Activated naive CD8-positive, alpha-beta T cell treated with anti-CD3 and anti-CD28 coated beads, Interleukin-2, amount 50 U/mL, for 24 hours (primary cell): ENCODE measurements around the gene SMPD4.
"Not testable (repeated sequence)": the region's sequence is repeated elsewhere in the genome, so short reads cannot be mapped to it uniquely, and the experiment has no call there.

Experiments used
- ATAC-seq: fragments of 150-1000 bp; cut with Tn5 transposase; one replicate; pipeline ENCODE4 v1.10.0; 2021
- DNase-seq: peaks from one replicate; pipeline ENCODE4 v3.0.0; 2021
- H3K27ac Mint-ChIP-seq: one replicate; pipeline ENCODE4 v1.8.0; 2021; ENCODE audit warnings: mild to moderate bottlenecking, mixed read lengths
- H3K27me3 Mint-ChIP-seq: one replicate; pipeline ENCODE4 v1.8.0; 2021; ENCODE audit warnings: mixed read lengths
- H3K36me3 Mint-ChIP-seq: one replicate; pipeline ENCODE4 v1.8.0; 2021; ENCODE audit warnings: low read depth, mixed read lengths
- H3K4me1 Mint-ChIP-seq: one replicate; pipeline ENCODE4 v1.8.0; 2021; ENCODE audit warnings: mixed read lengths
- H3K4me3 Mint-ChIP-seq: one replicate; pipeline ENCODE4 v1.8.0; 2021; ENCODE audit warnings: mild to moderate bottlenecking, moderate library complexity, mixed read lengths
- H3K9me3 Mint-ChIP-seq: one replicate; pipeline ENCODE4 v1.8.0; 2021; ENCODE audit warnings: mixed read lengths

SMPD4 gene

DNA sequence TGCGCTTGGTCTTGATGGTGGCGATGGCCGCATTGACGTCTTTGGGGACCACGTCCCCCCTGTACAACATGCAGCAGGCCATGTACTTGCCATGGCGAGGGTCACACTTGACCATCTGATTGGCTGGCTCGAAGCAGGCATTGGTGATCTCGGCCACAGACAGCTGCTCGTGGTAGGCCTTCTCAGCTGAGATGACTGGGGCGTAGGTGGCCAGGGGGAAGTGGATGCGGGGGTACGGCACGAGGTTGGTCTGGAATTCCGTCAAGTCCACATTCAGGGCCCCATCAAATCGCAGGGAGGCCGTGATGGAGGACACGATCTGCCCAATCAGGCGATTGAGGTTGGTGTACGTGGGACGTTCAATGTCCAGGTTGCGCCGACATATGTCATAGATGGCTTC, 12.4 kb upstream of the SMPD4 start:
- not testable (repeated sequence) for H3K4me3 Mint-ChIP-seq, H3K36me3 Mint-ChIP-seq, H3K9me3 Mint-ChIP-seq, H3K27me3 Mint-ChIP-seq, H3K27ac Mint-ChIP-seq, DNase-seq, H3K4me1 Mint-ChIP-seq, ATAC-seq

GRCh38 chr2:130192451-130192850, 11.0 kb upstream of the SMPD4 start:
- not testable (repeated sequence) for H3K9me3 Mint-ChIP-seq, DNase-seq, H3K4me1 Mint-ChIP-seq, H3K27me3 Mint-ChIP-seq, H3K36me3 Mint-ChIP-seq, ATAC-seq, H3K27ac Mint-ChIP-seq, H3K4me3 Mint-ChIP-seq

GRCh38 chr2:130191319-130191718, 9.9 kb upstream of the SMPD4 start:
- not testable (repeated sequence) for DNase-seq, ATAC-seq, H3K4me3 Mint-ChIP-seq, H3K36me3 Mint-ChIP-seq, H3K27ac Mint-ChIP-seq, H3K4me1 Mint-ChIP-seq, H3K9me3 Mint-ChIP-seq, H3K27me3 Mint-ChIP-seq

- Mint-ChIP-seq H3K27ac (no peak overlapping the region), H3K27me3 (no peaks in the 10 kb centered on the region), H3K36me3 (peaks cover 2% of the 10 kb centered on the region), H3K4me3 (no peak overlapping the region), H3K4me1 (peaks cover 4% of the 10 kb centered on the region), H3K9me3 (no peaks in the 10 kb centered on the region)
- DNase-seq, result no peak
- no peak for ATAC-seq
These were observed 8.8 kb upstream of the SMPD4 start for GRCh38 chr2:130190237-130190636.

GRCh38 chr2:130188958-130189357, 7.6 kb upstream of the SMPD4 start:
- not testable (repeated sequence) for H3K4me3 Mint-ChIP-seq, H3K4me1 Mint-ChIP-seq, ATAC-seq, DNase-seq, H3K27me3 Mint-ChIP-seq, H3K36me3 Mint-ChIP-seq, H3K9me3 Mint-ChIP-seq, H3K27ac Mint-ChIP-seq

- H3K4me1 Mint-ChIP-seq, H3K27me3 Mint-ChIP-seq, H3K27ac Mint-ChIP-seq, H3K9me3 Mint-ChIP-seq, DNase-seq, H3K36me3 Mint-ChIP-seq, H3K4me3 Mint-ChIP-seq, ATAC-seq: not testable (repeated sequence)
These were observed 6.7 kb upstream of the SMPD4 start for GRCh38 chr2:130187859-130188792.

DNA sequence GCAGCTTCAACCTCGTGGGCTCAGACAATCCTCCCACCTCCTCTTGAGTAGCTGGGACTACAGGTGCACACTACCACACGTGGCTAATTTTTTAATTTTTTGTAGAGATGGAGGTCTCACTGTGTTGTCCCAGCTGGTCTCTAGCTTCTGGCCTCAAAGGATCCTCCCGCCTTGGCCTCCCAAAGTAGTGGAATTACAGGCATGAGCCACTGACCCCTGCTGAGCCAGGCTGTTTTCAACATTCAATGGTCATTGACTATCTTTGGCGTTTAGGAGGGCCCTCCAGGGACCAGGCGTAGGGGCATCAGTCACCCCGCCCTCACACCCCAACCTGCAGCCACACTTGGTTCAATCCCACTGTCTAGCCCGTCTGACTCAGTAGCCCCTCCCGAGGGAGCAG, 5.9 kb upstream of the SMPD4 start:
- ATAC-seq, result no peak
- peaks cover 7% of the 10 kb centered on the region for H3K4me1 Mint-ChIP-seq
- DNase-seq, result no peak
- H3K9me3 Mint-ChIP-seq, result no peaks in the 10 kb centered on the region
- H3K36me3 Mint-ChIP-seq, result peaks cover 4% of the 10 kb centered on the region
- H3K4me3 Mint-ChIP-seq, result no peak overlapping the region
- H3K27me3 Mint-ChIP-seq, result no peaks in the 10 kb centered on the region
- H3K27ac Mint-ChIP-seq, result no peak overlapping the region

- no peak for DNase-seq
- H3K27ac Mint-ChIP-seq, result no peak overlapping the region
- peaks cover 7% of the 10 kb centered on the region for H3K4me1 Mint-ChIP-seq
- peaks cover 4% of the 10 kb centered on the region for H3K36me3 Mint-ChIP-seq
- H3K27me3 Mint-ChIP-seq, result no peaks in the 10 kb centered on the region
- no peaks in the 10 kb centered on the region for H3K9me3 Mint-ChIP-seq
- H3K4me3 Mint-ChIP-seq, result no peak overlapping the region
- ATAC-seq, result no peak
These were observed 5.0 kb upstream of the SMPD4 start for GRCh38 chr2:130186391-130186790.

- Mint-ChIP-seq H3K4me3 (no peak overlapping the region), H3K27me3 (no peaks in the 10 kb centered on the region), H3K4me1 (peaks cover 8% of the 10 kb centered on the region), H3K36me3 (peaks cover 5% of the 10 kb centered on the region), H3K27ac (peak overlapping the region; percentile 52), H3K9me3 (no peaks in the 10 kb centered on the region)
- DNase-seq (no peak), ATAC-seq (no peak)
These were observed 4.5 kb upstream of the SMPD4 start for GRCh38 chr2:130185896-130186295.

GRCh38 chr2:130185436-130185835, 4.0 kb upstream of the SMPD4 start:
- no peaks in the 10 kb centered on the region for H3K27me3 Mint-ChIP-seq
- H3K4me3 Mint-ChIP-seq, result no peak overlapping the region
- H3K36me3 Mint-ChIP-seq, result peaks cover 5% of the 10 kb centered on the region
- peak overlapping the region; percentile 52 for H3K27ac Mint-ChIP-seq
- DNase-seq (no peak), ATAC-seq (no peak)
- H3K4me1 Mint-ChIP-seq, result peaks cover 11% of the 10 kb centered on the region
- no peaks in the 10 kb centered on the region for H3K9me3 Mint-ChIP-seq

DNA sequence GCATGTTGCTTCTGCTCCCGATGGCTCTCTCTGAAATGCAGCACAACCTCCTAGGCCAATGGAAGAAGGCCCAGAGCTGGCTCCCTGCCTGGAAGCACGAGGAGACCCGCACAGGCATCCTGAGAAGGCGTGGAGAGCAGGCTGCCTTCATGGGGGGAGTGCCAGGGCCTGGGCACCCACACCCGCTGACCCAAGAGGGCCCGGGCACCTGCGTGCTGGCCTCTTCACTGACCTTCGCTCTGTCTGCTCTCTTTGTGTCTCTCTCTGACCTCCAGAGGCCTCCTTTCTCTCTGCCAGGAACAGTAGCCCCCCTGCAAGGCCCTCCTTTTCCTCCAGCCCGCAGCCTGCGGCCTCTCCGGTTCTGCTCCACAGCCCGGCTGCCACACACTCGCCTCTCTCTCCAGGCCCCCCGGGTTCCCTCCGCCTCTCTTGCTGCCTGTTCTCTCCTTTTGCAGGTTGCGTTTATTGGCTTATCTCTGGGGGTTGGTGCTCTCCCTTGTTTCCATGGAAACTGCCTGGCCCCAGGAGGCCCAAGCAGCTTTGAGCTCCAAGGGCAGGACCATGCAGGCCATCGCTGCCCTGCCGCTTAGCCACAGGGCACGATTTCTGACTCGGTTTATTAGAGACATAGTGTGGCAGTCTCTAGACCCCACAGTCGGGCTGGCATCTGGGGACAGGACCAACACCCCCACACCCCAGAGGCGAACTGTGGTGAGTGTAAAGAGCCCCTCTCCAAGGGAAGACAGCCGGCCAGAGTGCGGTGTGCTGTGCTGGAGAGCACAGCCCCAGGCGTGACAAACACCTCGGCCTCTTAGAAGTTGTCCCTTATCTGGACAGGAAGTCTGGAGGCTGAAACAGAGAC, 2.3 kb upstream of the SMPD4 start:
- Mint-ChIP-seq H3K36me3 (peaks cover 6% of the 10 kb centered on the region), H3K4me3 (peak overlapping the region; percentile 83), H3K27me3 (no peaks in the 10 kb centered on the region), H3K9me3 (no peaks in the 10 kb centered on the region), H3K27ac (peak overlapping the region; percentile 84), H3K4me1 (peaks cover 16% of the 10 kb centered on the region)
- DNase-seq (no peak), ATAC-seq (no peak)

GRCh38 chr2:130182826-130183511, 1.6 kb upstream of the SMPD4 start:
- H3K27ac Mint-ChIP-seq, result peak overlapping the region; percentile 84
- H3K9me3 Mint-ChIP-seq, DNase-seq, ATAC-seq, H3K27me3 Mint-ChIP-seq: not testable (repeated sequence)
- peak overlapping the region; percentile 83 for H3K4me3 Mint-ChIP-seq
- H3K4me1 Mint-ChIP-seq, result peaks cover 21% of the 10 kb centered on the region
- H3K36me3 Mint-ChIP-seq, result peaks cover 10% of the 10 kb centered on the region

GRCh38 chr2:130181880-130182682, 679 bp upstream of the SMPD4 start, which contains the start of gene MZT2B:
Gene MZT2B, plus strand, starts transcription at chr2:130182262. Its CDS starts 21 bp downstream, at chr2:130182283.
- peak; percentile 92 for DNase-seq
- not testable (repeated sequence) for H3K9me3 Mint-ChIP-seq, H3K27me3 Mint-ChIP-seq
- peaks cover 13% of the 10 kb centered on the region for H3K36me3 Mint-ChIP-seq
- H3K4me3 Mint-ChIP-seq, result peak within 1 kb of the TSS; percentile 93
- ATAC-seq, result peak; percentile 90
- peak within 1 kb of the TSS; percentile 92 for H3K27ac Mint-ChIP-seq
- H3K4me1 Mint-ChIP-seq, result peaks cover 23% of the 10 kb centered on the region
